Activated CD8-positive, alpha-beta T cell treated with anti-CD3 and anti-CD28 coated beads for 36 hours (primary cell): ENCODE data around the gene OR56A1. TPM values are rescaled to one million over a fixed set of nuclear protein-coding genes. Genes with fewer than 3 reads are reported as not detected.

Experiments
- ATAC-seq: fragments of 200-7000 bp; cut with Tn5 transposase; one replicate; pipeline ENCODE4 v1.10.0; 2021; ENCODE audit warnings: mild to moderate bottlenecking, moderate library complexity
- CTCF ChIA-PET: fragments of 350-600 bp; sonication (Branson Sonifier 250); formaldehyde crosslinking; loops from one replicate; lab custom pipeline; 2021; ENCODE audit warnings: antibody characterized with exemption; lab: Charles Lee
- POLR2A ChIA-PET: fragments of 350-600 bp; sonication (Branson Sonifier 250); formaldehyde crosslinking; loops from one replicate; lab custom pipeline; 2021; ENCODE audit warnings: antibody characterized with exemption; lab: Charles Lee
- DNase-seq: peaks from one replicate; pipeline ENCODE4 v3.0.0-alpha.2; 2020
- H3K27ac Mint-ChIP-seq: one replicate; pipeline ENCODE4 v1.8.0; 2021; ENCODE audit warnings: mild to moderate bottlenecking, mixed read lengths
- H3K27me3 Mint-ChIP-seq: one replicate; pipeline ENCODE4 v1.8.0; 2021; ENCODE audit warnings: mixed read lengths
- H3K36me3 Mint-ChIP-seq: one replicate; pipeline ENCODE4 v1.8.0; 2021; ENCODE audit warnings: low read depth, mixed read lengths
- H3K4me1 Mint-ChIP-seq: one replicate; pipeline ENCODE4 v1.8.0; 2021; ENCODE audit warnings: low read depth, mixed read lengths
- H3K4me3 Mint-ChIP-seq: one replicate; pipeline ENCODE4 v1.8.0; 2021; ENCODE audit warnings: mild to moderate bottlenecking, moderate library complexity, mixed read lengths
- H3K9me3 Mint-ChIP-seq: one replicate; pipeline ENCODE4 v1.8.0; 2021; ENCODE audit warnings: mixed read lengths
- intact Hi-C: fragments of 100-400 bp; cut with micrococcal nuclease; formaldehyde crosslinking; loops from one replicate; pipeline ENCODE4 v1.10.0; 2022
- total RNA-seq, 2 experiments: library from RNA; stranded (reverse); gene quantifications; one replicate each; pipeline ENCODE4 v1.2.3, GENCODE V29; 2021
- TF ChIP-seq, protein P1 (sequence below): fragments of 200-600 bp; IDR thresholded peaks from one replicate; pipeline ENCODE4 v1.8.0; 2022; ENCODE audit warnings: antibody characterized with exemption, mild to moderate bottlenecking

The OR56A1 gene
- total RNA-seq, 2 experiments from 2014 or later: not detected

DNA sequence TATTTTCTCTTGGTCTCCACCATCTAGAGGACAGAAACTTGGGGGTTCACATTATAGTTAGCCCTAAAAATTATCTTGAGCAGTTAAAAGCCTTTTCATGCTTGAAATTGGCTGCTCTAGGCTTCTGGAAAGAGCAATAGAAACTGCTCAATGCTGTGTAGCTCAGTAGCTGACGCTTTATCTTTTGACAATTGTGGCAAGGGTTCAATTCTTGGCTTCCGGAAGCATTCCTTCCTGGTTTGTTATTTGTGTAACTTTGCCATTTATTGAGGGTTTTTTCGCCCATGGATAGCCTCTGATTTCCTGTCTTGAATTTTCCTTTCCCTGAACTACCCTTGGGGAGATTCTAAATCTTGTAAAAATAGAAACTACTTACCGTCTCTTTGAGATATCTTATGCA is 10.3 kb upstream of the OR56A1 start:
- no peaks in the 10 kb centered on the region for H3K9me3 Mint-ChIP-seq
- TF ChIP-seq, protein P1, sequence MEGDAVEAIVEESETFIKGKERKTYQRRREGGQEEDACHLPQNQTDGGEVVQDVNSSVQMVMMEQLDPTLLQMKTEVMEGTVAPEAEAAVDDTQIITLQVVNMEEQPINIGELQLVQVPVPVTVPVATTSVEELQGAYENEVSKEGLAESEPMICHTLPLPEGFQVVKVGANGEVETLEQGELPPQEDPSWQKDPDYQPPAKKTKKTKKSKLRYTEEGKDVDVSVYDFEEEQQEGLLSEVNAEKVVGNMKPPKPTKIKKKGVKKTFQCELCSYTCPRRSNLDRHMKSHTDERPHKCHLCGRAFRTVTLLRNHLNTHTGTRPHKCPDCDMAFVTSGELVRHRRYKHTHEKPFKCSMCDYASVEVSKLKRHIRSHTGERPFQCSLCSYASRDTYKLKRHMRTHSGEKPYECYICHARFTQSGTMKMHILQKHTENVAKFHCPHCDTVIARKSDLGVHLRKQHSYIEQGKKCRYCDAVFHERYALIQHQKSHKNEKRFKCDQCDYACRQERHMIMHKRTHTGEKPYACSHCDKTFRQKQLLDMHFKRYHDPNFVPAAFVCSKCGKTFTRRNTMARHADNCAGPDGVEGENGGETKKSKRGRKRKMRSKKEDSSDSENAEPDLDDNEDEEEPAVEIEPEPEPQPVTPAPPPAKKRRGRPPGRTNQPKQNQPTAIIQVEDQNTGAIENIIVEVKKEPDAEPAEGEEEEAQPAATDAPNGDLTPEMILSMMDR: no peak
- ChIA-PET CTCF (interaction anchor here (2.5 kb wide), 1 partner anchor 211 kb away, joined by 6 read pairs; no protein-coding TSS in a partner anchor), POLR2A (interaction anchor here (0.6 kb wide), 1 partner anchor 78 kb away, joined by 3 read pairs; no protein-coding TSS in a partner anchor)
- intact Hi-C loops: no loop called here
- peaks cover 5% of the 10 kb centered on the region for H3K27me3 Mint-ChIP-seq
- H3K27ac Mint-ChIP-seq: no peak overlapping the region
- H3K4me3 Mint-ChIP-seq: no peak overlapping the region
- no peaks in the 10 kb centered on the region for H3K36me3 Mint-ChIP-seq
- no peak for ATAC-seq
- no peak for DNase-seq
- H3K4me1 Mint-ChIP-seq: no peaks in the 10 kb centered on the region

DNA sequence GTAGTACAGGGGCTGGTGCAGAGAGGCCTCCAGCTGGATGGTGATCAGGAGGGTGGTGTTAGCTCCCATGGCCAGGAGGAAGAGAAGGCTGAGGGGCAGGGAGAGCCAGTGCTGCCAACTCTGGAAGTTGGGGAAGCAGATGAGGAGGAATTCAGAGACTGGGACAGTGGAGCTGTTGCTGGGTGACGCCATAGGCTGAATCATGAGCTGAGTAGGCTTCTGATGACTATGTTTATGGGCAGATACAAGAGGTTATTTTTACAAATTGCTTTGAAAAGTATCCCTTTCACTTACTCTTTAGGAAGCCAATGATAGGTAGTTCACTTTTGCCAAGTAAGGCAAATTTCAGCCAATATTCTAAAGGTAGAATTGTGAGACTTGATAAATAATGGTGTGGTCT is 3.1 kb downstream of the OR56A1 start:
- Mint-ChIP-seq H3K9me3 (no peaks in the 10 kb centered on the region), H3K27ac (no peak overlapping the region), H3K27me3 (peaks cover 23% of the 10 kb centered on the region), H3K36me3 (no peaks in the 10 kb centered on the region), H3K4me3 (no peak overlapping the region), H3K4me1 (no peaks in the 10 kb centered on the region)
- ChIA-PET POLR2A (no interaction called here), CTCF (interaction anchor here (1.4 kb wide), 1 partner anchor 326 kb away, joined by 4 read pairs; no protein-coding TSS in a partner anchor)
- TF ChIP-seq, protein P1: no peak
- intact Hi-C loops: loop anchor here (10.0 kb wide), 1 partner anchor 337 kb away; no protein-coding TSS in a partner anchor
- DNase-seq: no peak
- ATAC-seq: no peak

DNA sequence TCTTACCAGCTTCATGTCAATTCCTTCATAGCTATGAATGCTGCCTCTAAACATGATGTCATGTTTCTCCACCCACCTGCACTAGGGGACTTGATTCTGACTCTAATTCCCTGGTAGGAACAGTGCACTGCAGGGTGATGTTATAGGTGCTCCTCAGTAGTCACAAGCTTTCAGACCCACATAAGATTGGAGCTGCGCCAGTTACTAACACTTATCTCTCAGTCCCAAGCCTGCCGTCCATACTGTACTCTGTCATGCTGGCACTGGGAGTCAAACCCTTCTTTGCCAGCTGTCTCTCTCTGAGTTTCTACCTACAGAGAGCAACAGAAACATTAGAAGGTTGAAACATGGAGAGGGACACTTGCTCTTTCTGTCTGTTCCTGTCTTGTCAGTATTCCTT is 5.5 kb downstream of the OR56A1 start:
- Mint-ChIP-seq H3K27ac (no peak overlapping the region), H3K9me3 (no peaks in the 10 kb centered on the region), H3K27me3 (peaks cover 24% of the 10 kb centered on the region), H3K4me1 (no peaks in the 10 kb centered on the region), H3K4me3 (no peak overlapping the region), H3K36me3 (no peaks in the 10 kb centered on the region)
- intact Hi-C loops: loop anchor here (10.0 kb wide), 1 partner anchor 340 kb away; no protein-coding TSS in a partner anchor
- CTCF ChIA-PET: interaction anchor here (1.1 kb wide), 1 partner anchor 329 kb away, joined by 3 read pairs; no protein-coding TSS in a partner anchor
- DNase-seq (no peak), ATAC-seq (no peak)
- TF ChIP-seq, protein P1: no peak
- POLR2A ChIA-PET: no interaction called here

DNA sequence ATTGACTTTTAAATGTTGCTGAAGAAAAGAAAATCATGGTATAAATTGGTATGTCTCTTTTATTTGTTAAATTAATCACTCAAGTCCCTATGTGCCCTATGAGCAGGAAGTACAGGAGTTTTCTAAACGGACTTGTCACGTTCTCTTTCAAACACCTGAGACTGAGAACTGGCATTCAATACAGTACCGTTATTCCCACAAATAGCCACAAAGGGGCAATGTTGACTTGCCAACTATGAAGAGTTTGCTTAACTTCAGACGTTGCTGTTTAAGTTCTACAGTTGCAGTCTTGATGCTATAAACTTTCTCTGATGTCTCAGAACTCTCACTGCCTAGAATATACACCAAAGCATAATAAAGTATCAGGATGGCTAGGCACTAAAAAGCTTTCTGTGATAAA is 7.6 kb downstream of the OR56A1 start:
- peaks cover 27% of the 10 kb centered on the region for H3K27me3 Mint-ChIP-seq
- ATAC-seq (peak; percentile 49), DNase-seq (peak; percentile 5)
- H3K27ac Mint-ChIP-seq: no peak overlapping the region
- H3K9me3 Mint-ChIP-seq: no peaks in the 10 kb centered on the region
- intact Hi-C loops: loop anchor here (5.0 to 10.0 kb wide), 2 partner anchors 294 to 342 kb away; no protein-coding TSS in a partner anchor
- CTCF ChIA-PET: interaction anchor here (0.6 to 1.8 kb wide), 10 partner anchors 13 to 340 kb away, joined by 3 to 12 read pairs (median 4); no protein-coding TSS in a partner anchor
- POLR2A ChIA-PET: no interaction called here
- no peaks in the 10 kb centered on the region for H3K4me1 Mint-ChIP-seq
- H3K4me3 Mint-ChIP-seq: no peak overlapping the region
- TF ChIP-seq, protein P1: peak; percentile 44
- no peaks in the 10 kb centered on the region for H3K36me3 Mint-ChIP-seq

DNA sequence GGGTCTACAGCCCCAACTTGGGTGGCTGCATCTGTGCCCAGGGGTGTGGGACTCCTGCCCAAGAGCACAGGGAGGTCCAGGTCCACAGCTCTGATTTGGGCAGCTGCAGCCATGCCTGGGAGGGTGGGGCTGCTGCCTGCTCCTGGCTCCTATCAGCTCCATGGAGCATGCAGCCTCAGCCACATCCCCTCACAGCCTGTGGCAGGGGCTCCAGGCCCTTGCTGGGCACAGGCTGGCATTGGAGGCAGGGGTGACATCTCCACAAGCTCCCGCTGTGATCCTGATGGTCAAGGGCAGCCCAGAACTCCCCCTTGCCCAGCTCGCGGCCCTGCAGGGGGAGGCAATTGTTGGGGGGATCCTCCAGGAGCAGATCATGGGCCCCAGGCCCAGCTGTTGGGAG is 17.5 kb downstream of the OR56A1 start:
- H3K4me3 Mint-ChIP-seq: no peak overlapping the region
- CTCF ChIA-PET: no interaction called here
- peaks cover 11% of the 10 kb centered on the region for H3K27me3 Mint-ChIP-seq
- peaks cover 4% of the 10 kb centered on the region for H3K9me3 Mint-ChIP-seq
- ATAC-seq (no peak), DNase-seq (no peak)
- intact Hi-C loops: no loop called here
- no peak overlapping the region for H3K27ac Mint-ChIP-seq
- TF ChIP-seq, protein P1: no peak
- POLR2A ChIA-PET: interaction anchor here (0.6 kb wide), 2 partner anchors 23 to 689 kb away, joined by 3 to 4 read pairs; no protein-coding TSS in a partner anchor
- H3K4me1 Mint-ChIP-seq: no peaks in the 10 kb centered on the region
- H3K36me3 Mint-ChIP-seq: no peaks in the 10 kb centered on the region
